GM18520 (cell line): Measurements from ENCODE around the gene TTYH3.

Experiments
- ATAC-seq: cut with Tn5 transposase; IDR thresholded peaks from one replicate; pipeline ENCODE4 v1.9.1; 2021; ENCODE audit not compliant: unreplicated experiment

The TTYH3 gene

DNA sequence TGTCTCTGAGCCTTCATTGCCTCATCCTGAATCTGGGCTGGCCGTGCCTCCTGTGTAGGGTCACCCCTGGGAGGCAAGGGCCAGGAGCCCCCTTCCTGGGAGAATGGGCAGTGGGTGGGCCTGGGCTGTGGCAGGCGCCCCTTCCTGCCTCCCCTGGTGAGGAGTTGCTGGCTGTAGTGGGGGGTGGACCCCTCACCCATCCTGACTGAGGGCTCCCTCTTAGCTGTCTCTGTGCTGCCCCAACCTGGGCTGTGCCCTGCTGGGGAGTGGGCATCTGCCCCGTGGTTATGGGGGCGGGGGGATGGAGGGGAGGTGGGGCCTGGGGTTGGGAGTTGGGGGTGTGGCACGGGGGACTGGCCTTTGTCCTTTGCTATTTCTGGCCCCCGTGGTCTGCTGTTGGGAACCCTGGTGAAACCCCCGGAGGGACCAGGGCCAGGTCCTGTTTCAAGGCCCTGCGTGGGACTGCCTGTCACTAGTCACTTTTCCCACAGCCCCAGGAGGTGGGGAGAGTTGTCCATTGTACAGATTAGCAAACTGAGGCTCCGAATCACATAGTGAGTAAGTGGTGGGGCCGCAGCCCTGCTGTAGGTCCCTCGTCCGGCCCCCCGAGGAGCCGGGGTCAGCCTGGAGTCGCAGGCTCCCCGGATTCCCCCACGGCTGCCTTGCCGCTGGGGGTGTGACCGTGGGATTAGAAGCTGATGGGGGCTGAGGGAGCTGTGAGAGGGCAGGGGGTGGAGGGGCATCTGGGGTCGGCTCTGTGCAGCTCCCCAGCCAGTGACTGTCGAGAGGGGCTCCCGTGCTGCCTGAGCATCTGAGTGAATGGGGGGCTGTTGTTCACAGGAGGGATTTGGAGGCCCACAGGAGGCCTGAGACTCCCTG, 2.7 kb downstream of the TTYH3 start:
- no peak for ATAC-seq

DNA sequence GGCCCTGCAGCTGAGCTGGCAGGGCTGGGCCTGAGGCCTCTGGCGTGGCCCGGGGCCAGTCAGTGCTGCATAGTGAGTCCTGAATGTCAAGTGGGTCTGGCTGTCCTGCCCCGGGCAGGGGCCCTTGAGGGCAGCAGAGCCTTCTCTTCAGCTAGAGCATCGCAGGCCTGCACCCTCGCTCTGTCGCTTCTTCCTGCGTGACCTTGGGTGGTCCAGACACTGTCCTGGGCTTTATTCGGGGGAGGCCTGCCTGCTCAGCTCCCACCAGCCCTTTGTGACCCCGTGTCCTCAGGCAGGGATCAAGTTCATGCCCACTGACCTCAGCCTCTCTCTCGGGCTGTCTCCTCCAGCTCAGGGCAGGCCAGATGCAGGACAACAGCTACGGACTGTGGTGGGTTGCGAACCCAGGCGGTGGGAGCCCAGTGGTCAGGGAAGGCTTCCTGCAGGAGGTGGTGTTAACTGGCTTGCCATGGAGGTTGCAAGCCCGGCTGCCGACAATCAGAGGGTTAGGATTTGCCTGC, 3.4 kb downstream of the TTYH3 start:
- ATAC-seq, result no peak

DNA sequence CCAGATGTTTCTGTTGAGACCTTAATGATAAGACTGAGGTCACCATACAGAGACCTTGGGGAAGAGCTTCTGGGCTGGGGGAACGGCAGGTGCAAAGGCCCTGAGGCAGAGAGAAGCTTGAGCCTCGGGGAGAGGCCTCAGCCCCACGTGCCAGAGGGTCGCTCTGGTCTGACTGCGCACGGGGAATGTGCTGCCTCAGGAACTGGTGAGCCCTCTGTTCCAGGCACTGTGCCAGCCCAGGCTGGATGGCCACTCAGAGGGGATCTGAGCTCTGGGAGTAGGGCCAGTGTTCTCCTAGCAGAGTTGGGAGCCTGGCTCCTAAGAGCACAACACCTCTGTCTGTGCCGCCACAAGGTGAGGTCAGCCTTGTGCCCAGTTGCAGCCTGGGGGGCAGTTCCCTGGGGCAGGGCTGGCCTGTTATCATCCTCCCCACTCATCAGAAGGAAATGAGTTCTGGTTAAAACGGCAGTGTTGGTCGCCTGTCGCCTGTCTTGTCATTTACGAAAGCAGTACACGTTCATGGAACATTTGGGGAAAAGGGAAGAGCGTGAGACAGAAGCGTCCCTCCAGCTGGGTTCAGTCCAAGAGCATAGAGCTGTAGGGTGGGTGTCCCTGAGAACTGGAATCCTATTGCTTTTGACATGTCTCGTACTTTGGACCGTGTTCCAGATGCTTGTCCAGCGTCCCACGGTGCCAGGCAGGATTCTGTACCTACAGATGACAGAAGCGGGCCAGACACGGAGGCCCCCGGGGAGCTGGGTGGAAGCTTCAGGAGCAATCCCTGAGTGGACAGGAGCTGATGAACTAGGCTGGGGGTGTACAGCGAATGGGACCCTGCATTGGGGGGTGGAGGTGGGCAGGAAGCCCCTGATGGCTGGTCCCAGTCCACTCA, 4.3 kb downstream of the TTYH3 start:
- no peak for ATAC-seq

DNA sequence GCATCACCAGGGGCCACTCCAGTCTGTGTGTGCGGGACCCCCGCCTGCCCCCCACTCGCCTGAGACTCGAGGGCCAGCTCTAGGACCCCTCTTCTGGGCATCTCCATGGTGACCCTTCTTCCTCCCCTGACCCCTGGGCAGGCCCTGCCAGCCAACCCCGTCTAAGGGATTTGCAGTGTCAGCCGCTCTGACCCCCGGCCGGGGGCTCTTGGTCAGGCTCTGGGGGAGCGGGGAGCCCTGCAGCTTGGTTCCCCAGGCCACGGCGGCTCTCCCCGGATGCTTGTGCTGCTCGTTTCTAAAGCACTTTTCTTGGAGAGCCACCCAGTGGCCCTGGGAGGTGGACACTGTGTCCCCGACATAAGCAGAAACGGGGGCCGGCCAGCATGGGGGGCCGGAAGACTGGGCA, 5.3 kb downstream of the TTYH3 start:
- no peak for ATAC-seq

DNA sequence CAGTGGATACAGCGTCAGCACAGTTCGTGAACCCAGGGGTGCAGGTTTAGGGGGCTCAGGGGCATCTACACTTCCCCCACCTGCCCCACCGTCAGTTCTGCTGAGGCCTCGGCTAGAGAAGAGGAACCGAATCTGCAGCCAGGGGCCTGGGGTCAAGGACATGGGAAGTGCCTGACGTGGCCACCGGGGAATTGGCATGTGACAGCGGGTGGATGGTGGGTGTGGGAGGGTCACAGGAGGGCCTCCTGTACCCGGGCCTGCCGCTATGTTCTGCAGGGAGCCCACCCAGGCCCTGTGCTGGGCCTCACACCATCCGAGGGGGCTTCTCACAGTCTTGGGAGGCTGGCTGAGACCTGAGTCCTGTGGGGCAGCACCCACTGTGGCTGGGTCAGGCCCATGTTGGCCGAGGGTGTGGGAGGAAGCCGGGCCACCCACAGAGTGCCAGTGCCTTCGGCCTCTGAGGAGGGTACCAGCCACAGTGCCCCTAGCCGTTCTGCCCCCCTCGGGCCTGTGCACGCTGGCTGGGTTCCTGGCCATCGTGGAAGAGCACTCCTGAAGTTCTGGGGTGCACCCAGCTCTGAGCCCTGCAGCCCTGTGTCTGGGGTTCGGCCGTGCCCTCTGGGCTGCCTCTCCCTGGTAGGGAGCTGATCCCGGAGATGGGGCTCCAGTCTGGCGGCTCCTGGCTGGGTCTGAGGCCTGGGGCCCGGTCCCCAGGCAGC, 5.9 kb downstream of the TTYH3 start:
- ATAC-seq, result no peak

DNA sequence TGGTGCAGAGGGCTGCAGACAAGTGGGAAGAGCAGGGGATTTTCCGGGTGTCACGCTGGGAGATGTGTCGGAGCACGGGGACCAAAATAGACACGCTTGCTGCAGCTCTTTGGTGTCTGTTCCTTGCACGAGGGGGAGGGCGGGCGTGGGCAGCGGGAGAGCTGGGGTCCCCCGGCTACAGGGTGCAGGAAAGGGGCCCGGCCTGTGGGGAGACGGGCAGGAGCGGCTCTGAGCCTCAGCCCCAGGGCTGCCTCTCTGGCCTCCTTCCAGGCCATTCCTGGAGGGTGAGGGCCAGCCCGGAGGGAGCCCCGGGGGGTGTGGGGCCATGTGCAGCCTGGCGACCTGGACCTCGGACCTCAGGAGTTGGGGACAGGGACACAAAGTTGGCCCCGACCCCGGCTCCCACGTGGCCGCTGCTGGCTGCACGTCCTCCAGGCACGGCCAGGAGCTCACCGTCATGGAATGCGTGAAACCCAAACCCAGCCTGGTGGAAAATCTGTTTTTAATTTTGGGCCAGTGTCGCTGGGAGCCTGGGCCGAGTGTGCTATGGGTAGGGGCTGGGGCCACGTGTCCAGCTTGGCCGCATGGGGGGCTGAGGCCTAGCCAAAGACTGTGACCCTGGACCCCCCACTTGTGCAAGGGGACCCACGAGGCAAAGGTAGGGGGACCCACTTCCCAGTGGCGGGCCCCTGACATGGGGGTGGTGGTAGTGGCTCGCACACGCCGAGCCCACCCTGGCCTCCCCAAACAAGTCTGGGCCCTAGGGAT, 6.6 kb downstream of the TTYH3 start:
- no peak for ATAC-seq

DNA sequence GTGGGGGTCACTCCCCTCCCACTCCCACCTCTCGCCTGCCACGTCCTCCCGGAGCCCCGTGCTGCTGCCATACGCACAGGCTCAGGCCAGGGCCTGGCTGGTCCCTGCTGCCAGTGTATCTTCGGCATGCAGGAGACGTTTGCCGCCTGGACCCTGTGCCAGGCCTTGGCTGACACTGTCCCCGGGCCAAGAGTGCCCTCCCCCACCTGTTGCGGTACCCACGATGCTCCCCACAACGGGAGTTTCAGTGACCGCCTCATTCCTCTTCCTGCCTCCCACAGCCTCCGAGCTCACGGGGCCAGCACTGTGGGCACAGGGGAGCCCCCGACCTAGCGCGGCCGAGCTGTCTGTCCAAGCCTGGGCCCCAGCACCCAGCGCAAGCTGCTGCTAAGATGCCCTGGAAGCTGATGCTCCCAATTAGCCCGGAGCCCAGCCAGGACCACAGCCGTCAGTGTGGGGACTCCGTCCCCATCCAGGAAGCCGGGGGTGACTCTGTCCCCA, 7.4 kb downstream of the TTYH3 start:
- ATAC-seq, result no peak

DNA sequence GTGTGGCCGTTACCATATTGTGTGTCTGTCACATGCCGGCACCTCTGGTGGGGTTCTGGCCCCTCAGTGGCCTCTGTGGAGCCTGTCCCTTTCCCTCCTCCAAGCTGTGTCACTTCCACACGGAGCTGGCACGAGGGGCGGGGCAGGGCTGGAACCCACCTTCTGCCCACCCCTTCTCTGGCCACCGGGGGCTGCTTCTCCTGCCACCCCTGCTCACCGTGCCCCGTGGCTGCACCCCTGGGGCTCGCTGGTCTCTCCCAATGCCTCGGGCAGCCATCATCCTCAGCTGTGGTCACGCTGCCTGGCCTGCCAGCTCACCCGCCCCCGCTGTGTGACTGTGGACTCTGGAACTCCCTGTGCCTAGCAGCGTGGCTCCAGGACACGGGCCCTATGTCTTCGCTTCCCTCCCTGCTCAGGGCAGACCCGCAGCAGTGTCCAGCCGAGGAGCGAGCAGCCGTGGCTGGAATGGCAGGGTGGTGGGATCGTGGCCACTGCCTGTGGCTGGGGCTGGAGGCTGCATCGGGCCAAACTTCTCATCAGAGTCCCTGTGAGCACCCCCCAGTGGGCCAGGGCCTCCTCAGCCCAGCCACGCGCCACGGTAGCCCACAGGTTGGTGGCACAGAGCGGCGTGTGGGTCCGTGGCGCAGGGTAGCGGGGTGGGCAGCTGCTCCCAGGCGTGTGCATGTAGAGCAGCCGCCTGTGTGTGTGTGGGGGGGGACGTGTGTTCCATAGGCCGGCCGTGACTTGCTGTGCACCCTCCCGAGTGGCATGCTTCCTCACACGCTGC, 8.1 kb downstream of the TTYH3 start:
- no peak for ATAC-seq

DNA sequence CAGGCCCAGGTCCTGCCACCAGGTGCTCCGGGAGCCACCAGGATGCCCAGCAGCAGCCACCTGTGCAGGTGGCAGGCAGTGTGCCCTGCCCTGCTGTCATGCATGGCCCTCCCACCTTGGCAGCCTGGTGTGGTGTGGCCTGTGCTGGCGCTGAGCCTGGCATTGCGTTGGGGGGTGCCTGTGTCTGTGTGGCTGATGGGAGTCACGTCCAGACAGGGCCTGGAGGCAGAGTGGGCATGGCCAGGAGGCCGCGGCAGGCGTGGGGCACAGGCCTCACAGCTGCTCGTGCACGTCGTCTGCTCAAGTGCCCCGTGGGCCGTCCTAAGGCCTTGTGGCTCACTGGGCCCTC, 8.7 kb downstream of the TTYH3 start:
- ATAC-seq, result no peak

DNA sequence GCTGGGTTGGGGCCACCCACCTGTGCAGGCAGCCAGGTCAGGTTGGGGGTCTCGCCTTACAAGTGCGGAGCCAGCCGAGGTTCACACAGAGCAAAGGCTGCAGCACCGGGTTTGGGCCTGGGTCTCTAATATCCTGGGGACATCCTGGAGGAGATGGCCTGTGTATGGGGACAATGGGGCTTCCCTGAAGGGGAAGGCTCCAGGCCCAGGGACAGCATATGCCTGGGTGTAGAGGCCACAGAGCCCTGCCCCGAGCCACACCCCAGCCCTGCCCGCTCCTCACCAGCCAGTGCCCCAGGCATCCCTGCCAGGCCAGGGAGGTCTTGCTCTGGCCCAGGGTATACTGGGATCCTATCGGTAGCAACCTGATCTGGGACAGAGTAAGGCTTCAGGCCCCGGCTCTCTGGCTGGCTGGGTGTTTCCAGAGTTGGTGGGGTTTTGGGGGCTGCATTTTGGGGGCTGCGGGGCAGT, 9.1 kb downstream of the TTYH3 start:
- ATAC-seq, result no peak

DNA sequence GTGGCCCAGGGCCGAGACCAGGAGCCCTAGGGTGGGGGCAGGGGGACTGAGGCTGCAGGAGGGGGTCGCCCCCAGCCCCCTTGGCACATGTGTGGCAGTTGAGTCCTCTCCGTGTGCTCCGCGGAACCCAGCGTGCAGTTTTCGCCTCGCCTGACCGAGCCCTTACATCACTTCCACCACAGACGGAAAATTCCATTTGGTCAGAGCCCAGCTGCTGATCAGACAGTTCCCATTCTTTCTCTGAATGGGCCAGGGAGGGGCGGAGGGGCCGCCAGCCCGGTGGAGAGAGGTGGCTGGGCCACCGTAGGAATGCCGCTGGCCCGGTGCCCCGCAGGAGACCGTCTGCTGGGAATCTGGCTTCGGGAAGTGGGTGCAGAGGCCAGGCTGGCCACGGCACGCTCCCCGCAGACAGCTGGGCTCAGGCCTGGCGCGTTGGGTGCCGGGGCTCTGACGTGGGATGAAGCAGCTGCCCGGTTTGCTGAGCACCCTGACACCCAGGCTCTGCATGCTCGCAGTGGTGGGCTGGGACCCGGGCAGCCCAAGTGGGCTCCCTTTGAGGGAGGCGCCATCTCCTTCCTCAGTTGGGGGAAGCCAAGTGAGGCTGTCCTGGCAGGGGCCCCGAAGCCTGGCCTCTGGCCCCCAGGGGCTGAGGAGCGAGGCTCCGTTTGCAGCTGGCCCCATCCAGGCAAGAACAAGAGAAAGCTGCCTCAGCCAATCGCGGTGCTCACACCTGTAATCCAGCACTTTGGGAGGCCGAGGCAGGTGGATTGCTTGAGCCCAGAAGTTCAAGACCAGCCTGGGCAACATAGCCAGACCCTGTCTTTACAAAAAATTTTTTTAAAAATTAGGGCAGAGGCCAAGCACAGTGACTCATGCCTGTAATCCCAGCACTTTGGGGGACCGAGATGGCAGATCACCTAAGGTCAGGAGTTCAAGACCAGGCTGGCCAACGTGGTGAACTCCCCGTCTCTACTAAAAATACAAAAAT, 9.9 kb downstream of the TTYH3 start:
- no peak for ATAC-seq

DNA sequence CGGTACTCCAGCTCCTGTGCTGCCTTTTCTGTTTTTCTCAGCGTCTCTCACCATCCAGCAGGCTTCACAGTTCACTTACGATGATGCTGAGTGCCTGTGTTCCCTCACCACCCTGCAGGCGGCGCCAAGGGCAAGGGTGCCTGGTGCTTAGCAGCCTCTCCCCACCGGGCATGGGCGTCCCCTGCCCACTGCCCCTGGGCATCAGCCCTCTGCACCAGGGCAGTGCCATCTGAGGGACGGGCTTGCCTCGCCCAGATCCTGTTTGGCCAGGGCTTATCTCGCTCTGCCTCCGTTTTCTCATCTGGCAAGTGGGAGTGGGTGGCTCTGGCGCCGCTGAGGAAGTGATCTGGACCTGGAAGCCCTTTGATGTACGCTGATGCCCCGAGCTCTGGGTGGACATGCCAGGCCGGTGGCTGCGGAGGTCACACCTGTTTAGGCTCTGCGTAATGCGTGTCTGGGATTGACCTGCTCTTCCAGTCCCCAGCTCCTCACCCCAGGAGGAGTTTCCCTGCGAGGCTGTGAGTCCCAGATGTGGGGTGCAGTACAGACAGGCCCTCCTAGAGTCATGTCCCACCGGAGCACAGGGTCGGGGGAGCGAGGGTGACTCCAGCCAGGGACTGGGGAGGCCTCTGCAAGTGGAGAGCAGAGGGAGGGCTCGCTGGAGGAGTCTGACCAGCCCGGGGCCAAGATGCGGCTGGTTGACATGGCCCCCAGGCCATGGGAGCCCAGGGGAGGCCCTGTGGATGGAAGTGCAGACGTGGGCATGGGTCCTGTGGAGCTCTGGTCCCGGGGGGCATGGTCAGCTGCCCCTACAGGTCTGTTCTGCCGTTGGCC, 11.8 kb downstream of the TTYH3 start:
- no peak for ATAC-seq

DNA sequence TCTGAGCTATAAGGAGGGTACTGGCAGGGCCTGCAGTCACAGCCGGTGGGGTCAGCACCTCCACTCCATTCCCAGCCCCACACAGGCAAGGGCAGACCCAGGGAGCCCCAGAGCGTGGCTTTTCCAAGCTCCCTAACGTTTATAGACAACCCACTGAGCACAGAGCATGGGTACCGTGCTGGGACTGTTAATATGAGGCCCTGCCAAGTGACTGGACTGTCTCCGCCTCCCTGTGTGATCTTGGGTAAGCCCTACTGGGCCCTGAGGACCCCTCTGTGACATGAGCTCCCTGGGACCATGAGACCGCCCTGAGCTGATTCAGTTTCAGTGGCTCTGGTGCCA, 12.4 kb downstream of the TTYH3 start:
- ATAC-seq, result no peak

DNA sequence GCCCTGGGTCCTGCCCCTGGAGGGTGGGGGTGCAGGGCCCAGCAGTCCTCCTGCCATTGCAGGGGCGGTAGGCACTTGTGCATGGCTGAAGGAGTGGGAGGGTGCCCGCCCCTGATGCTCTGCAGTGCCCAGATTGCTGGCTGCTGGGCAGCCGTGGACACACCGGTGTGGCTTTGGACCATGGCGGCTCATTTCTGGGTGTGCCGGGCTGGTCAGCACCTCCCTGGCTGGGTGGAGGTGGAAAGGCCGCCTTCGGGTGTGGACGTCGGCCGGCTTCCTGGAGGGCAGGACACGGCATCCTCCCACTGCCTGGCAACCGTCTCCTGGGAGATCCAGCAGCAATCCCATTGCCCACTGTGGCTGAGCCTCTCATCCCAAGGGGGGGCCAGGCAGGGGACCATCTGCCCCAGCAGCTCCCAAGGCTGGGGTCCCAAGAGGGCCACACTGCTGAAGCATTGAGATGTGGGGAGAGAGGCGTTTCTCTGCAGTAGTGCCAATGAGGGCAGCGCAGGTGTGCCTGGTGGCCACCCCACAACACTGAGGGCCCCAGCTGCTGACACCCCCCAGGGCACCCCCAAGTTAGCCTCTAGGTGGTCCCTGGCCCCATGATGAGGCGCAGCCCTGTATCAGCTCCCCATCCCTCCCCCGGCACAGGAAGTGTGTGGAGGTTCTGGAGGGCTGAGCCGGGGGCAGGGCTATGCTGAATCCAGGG, 12.9 kb downstream of the TTYH3 start:
- no peak for ATAC-seq

DNA sequence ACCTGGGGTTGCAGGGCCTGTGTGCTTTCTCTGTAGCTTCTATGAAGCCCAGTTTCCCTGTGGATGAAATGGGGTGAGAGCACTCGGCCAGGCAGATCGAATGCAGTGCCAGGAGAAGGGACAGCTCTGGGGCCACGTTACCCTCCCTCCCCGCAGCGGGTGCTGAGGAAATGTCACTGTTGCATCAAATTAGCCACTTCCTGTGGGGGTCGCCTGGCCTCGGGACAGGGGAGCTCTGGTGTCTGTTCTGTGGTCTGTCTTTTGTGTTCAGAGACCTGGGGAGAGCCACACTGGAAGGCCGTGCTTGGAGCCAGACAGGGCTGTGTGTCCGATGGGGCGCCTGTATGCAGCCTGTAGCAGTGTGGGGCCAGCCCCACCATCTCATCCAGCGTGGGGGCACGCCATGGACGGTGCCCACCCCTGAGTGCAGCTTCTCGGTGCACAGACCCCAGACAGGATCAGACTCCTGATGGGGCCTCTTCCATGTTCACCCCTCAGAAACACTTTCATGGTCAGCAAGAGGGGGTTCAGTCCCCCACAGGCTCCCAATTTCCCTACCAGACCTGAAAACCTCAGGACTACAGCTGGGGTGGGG, 13.6 kb downstream of the TTYH3 start:
- ATAC-seq, result no peak

DNA sequence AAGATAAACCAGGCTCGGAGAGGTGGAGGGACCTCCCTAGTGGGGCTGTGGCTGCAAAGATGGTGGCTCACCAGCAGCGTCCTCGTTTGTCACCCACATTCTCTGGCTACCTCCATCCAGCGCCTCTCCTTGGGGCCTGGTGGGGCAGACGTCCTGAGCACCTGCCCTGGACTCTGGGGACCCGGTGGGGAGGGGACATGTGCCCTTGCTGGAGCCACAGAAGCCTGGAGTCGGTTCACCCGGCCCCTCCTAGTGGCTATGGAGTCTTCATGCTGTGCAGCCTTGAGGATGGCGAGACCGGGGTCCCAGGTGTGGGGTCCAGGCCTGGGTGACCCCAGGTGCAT, 14.5 kb downstream of the TTYH3 start:
- ATAC-seq, result no peak
